Smooth muscle cell (in vitro differentiated cells): ENCODE results near the gene SAMM50. TPM values are rescaled to one million over a fixed set of nuclear protein-coding genes. Genes with fewer than 3 reads are reported as not detected.

ENCODE experiments used
- DNase-seq: peaks from one replicate; lab custom pipeline; 2025; ENCODE audit not compliant: unreplicated experiment; lab: John Stamatoyannopoulos, UW
- H2AFZ ChIP-seq: fragments of 200-600 bp; sonication (generic); 2 replicates; pipeline ENCODE4 v1.6.0; 2016; ENCODE audit warnings: antibody characterized with exemption, low read depth, mild to moderate bottlenecking
- H3F3A ChIP-seq: fragments of 200-600 bp; sonication (generic); 2 replicates; pipeline ENCODE4 v1.6.0; 2017; ENCODE audit warnings: antibody characterized with exemption, low read depth
- H3K27ac ChIP-seq: fragments of 200-600 bp; sonication (generic); 2 replicates; pipeline ENCODE4 v1.5.1; 2016; ENCODE audit warnings: low read depth, mild to moderate bottlenecking
- H3K27me3 ChIP-seq: fragments of 200-600 bp; sonication (generic); 2 replicates; pipeline ENCODE4 v1.6.1; 2016; ENCODE audit warnings: low read depth, mild to moderate bottlenecking
- H3K36me3 ChIP-seq: fragments of 200-600 bp; sonication (generic); 2 replicates; pipeline ENCODE4 v1.5.1; 2016; ENCODE audit warnings: low read depth
- H3K4me1 ChIP-seq: fragments of 200-600 bp; sonication (generic); 2 replicates; pipeline ENCODE4 v1.5.1; 2016; ENCODE audit warnings: low read depth
- H3K4me2 ChIP-seq: fragments of 200-600 bp; sonication (generic); 2 replicates; pipeline ENCODE4 v1.6.0; 2016; ENCODE audit warnings: mild to moderate bottlenecking
- H3K4me3 ChIP-seq: fragments of 200-600 bp; sonication (generic); 2 replicates; pipeline ENCODE4 v1.5.1; 2016; ENCODE audit warnings: mild to moderate bottlenecking
- H3K79me2 ChIP-seq: fragments of 200-600 bp; sonication (generic); 2 replicates; pipeline ENCODE4 v1.6.0; 2016; ENCODE audit warnings: low read depth, mild to moderate bottlenecking
- H3K9ac ChIP-seq: fragments of 200-600 bp; sonication (generic); 2 replicates; pipeline ENCODE4 v1.6.0; 2016; ENCODE audit warnings: low read depth
- H3K9me3 ChIP-seq: fragments of 200-600 bp; sonication (generic); replicated peaks from 2 replicates; pipeline ENCODE4 v1.5.1; 2016; ENCODE audit warnings: low read depth
- H4K20me1 ChIP-seq: fragments of 200-600 bp; sonication (generic); 2 replicates; pipeline ENCODE4 v1.6.0; 2016; ENCODE audit warnings: low read depth
- CTCF ChIP-seq: fragments of 200-600 bp; sonication (generic); IDR thresholded peaks from 2 replicates; pipeline ENCODE4 v1.5.1; 2017; ENCODE audit warnings: borderline replicate concordance, mild to moderate bottlenecking, antibody characterized with exemption; ENCODE audit not compliant: insufficient read depth, poor library complexity, severe bottlenecking
- WGBS: methylation state at CpG from one replicate; pipeline ENCODE4 v1.1.7; 2016; ENCODE audit warnings: low lambda C conversion rate; 5-methylcytosine and 5-hydroxymethylcytosine counted together
- polyA plus RNA-seq: library from polyadenylated mRNA; unstranded; fragments of >200 nt; fragmentation: Nextera tagmentation; extraction: Ambion mirVana; gene quantifications from 2 replicates; pipeline ENCODE4 v1.2.1, GENCODE V29; 2016
- total RNA-seq: library from RNA; depleted of rRNA; stranded (reverse); fragments of >200 nt; gene quantifications from 2 replicates; pipeline ENCODE4 v1.2.3, GENCODE V29; 2014

Gene SAMM50
- total and polyA plus RNA-seq, 2 experiments from 2014 or later, result 43.6 to 56.1 TPM

- Histone ChIP-seq H3K36me3 (peaks cover 20% of the 10 kb centered on the region), H3K27ac (no peak overlapping the region), H3K79me2 (no peaks in the 10 kb centered on the region), H3K4me3 (no peak overlapping the region), H3K4me1 (no peaks in the 10 kb centered on the region), H4K20me1 (no peaks in the 10 kb centered on the region), H3F3A (no peaks in the 10 kb centered on the region), H3K27me3 (no peaks in the 10 kb centered on the region), H3K9ac (no peak overlapping the region), H3K4me2 (no peak overlapping the region), H3K9me3 (no peaks in the 10 kb centered on the region), H2AFZ (no peak overlapping the region)
- TF ChIP-seq CTCF, result no peak
- 96% methylated on average over 18 of the region's 19 CpGs for WGBS
- no peak for DNase-seq
Measured at GRCh38 chr22:43976861-43977795, 21.9 kb downstream of the SAMM50 start.

GRCh38 chr22:43978558-43978957 lies 23.3 kb downstream of the SAMM50 start:
- no peak overlapping the region for H3K4me2 ChIP-seq
- 100% methylated on average over 4 of the region's 4 CpGs for WGBS
- no peaks in the 10 kb centered on the region for H3K9me3 ChIP-seq
- H3F3A ChIP-seq, result no peaks in the 10 kb centered on the region
- no peak overlapping the region for H3K4me3 ChIP-seq
- H3K9ac ChIP-seq, result no peak overlapping the region
- H3K4me1 ChIP-seq, result no peaks in the 10 kb centered on the region
- DNase-seq, result no peak
- no peaks in the 10 kb centered on the region for H3K79me2 ChIP-seq
- peaks cover 10% of the 10 kb centered on the region for H3K36me3 ChIP-seq
- no peak for TF ChIP-seq CTCF
- no peak overlapping the region for H2AFZ ChIP-seq
- H4K20me1 ChIP-seq, result no peaks in the 10 kb centered on the region
- H3K27me3 ChIP-seq, result no peaks in the 10 kb centered on the region
- H3K27ac ChIP-seq, result no peak overlapping the region

GRCh38 chr22:43980579-43980978 lies 25.3 kb downstream of the SAMM50 start:
- TF ChIP-seq CTCF, result no peak
- Histone ChIP-seq H3K36me3 (peaks cover 6% of the 10 kb centered on the region), H3K27ac (no peak overlapping the region), H3K79me2 (no peaks in the 10 kb centered on the region), H3K9me3 (no peaks in the 10 kb centered on the region), H3K9ac (no peak overlapping the region), H3K4me3 (no peak overlapping the region), H3F3A (no peaks in the 10 kb centered on the region), H3K4me2 (no peak overlapping the region), H2AFZ (no peak overlapping the region), H3K27me3 (no peaks in the 10 kb centered on the region), H3K4me1 (no peaks in the 10 kb centered on the region), H4K20me1 (no peaks in the 10 kb centered on the region)
- WGBS, result 94% methylated on average over 7 of the region's 7 CpGs
- no peak for DNase-seq

- Histone ChIP-seq H3K79me2 (no peaks in the 10 kb centered on the region), H3K9ac (no peak overlapping the region), H3K4me3 (no peak overlapping the region), H4K20me1 (no peaks in the 10 kb centered on the region), H3K27me3 (no peaks in the 10 kb centered on the region), H2AFZ (no peak overlapping the region), H3K9me3 (no peaks in the 10 kb centered on the region), H3K36me3 (peaks cover 6% of the 10 kb centered on the region), H3K4me1 (no peaks in the 10 kb centered on the region), H3K27ac (no peak overlapping the region), H3F3A (no peaks in the 10 kb centered on the region), H3K4me2 (no peak overlapping the region)
- no peak for TF ChIP-seq CTCF
- 99% methylated on average over 17 of the region's 17 CpGs for WGBS
- DNase-seq, result no peak
Measured at GRCh38 chr22:43980996-43981395, 25.8 kb downstream of the SAMM50 start.
